Measurements from ENCODE around the gene KCNIP4. TPM values are rescaled to one million over a fixed set of nuclear protein-coding genes. Genes with fewer than 3 reads are reported as not detected.

Gene KCNIP4
- total and polyA plus RNA-seq, 2 of the 4 experiments (the other 2 are of a cell fraction) = not detected

- no peak overlapping the region for H3K4me2 ChIP-seq (ENCODE audit: low read depth, low read length)
- no peak overlapping the region for H3K18ac ChIP-seq (ENCODE audit: low read depth, low read length)
- dilution Hi-C loops (cut with HindIII; ENCODE audit: low sequenced_read_pairs, unreplicated experiment) = no loop called here
- TF ChIP-seq RCOR1 (IDR thresholded peaks at IDR 0.05; ENCODE audit: insufficient replicate concordance, low read length) (no peak), MAZ (IDR thresholded peaks at IDR 0.05; ENCODE audit: borderline replicate concordance, low read depth, low read length) (no peak), ELK1 (IDR thresholded peaks at IDR 0.05; ENCODE audit: borderline replicate concordance, low read depth, low read length) (no peak), NFE2L2 (IDR thresholded peaks at IDR 0.05; ENCODE audit: low read depth, low read length) (no peak), MXI1 (IDR thresholded peaks at IDR 0.05; ENCODE audit: borderline replicate concordance, low read depth, low read length) (no peak), CHD1 (IDR thresholded peaks at IDR 0.05; ENCODE audit: low read depth, low read length) (no peak), POLR2A (IDR thresholded peaks at IDR 0.05; ENCODE audit: low read depth, low read length) (no peak), CEBPB (IDR thresholded peaks at IDR 0.05; ENCODE audit: low read depth, low read length) (no peak), RAD21 (IDR thresholded peaks at IDR 0.05; ENCODE audit: low read length) (no peak), USF2 (IDR thresholded peaks at IDR 0.05; ENCODE audit: low read depth, low read length) (no peak), FOS (IDR thresholded peaks at IDR 0.05; ENCODE audit: low read depth, low read length) (no peak), BHLHE40 (IDR thresholded peaks at IDR 0.05; ENCODE audit: low read depth, low read length) (no peak), MAFK (IDR thresholded peaks at IDR 0.05; ENCODE audit: low read depth, low read length) (no peak), SMC3 (IDR thresholded peaks at IDR 0.05; ENCODE audit: low read depth, low read length) (no peak), RFX5 (IDR thresholded peaks at IDR 0.05; ENCODE audit: low read depth, low read length) (no peak), CTCF (conservative IDR thresholded peaks at IDR 0.05; ENCODE audit: low read depth, low read length) (no peak)
- no peaks in the 10 kb centered on the region for H3K27me3 ChIP-seq (ENCODE audit: control insufficient read depth, insufficient read depth, low read length)
- CTCF ChIA-PET = no interaction called here
- DNase-seq (no peak), ATAC-seq (ENCODE audit: low read depth) (no peak)
- H2BK5ac ChIP-seq (ENCODE audit: low read depth, low read length, poor library complexity, severe bottlenecking) = no peak overlapping the region
- H3K4me1 ChIP-seq (ENCODE audit: control insufficient read depth, insufficient read depth, low read length) = no peaks in the 10 kb centered on the region
- H3K79me1 ChIP-seq (ENCODE audit: low read depth in 1 of 2, low read length in 2 of 2) = no peaks in the 10 kb centered on the region
- intact Hi-C loops (cut with micrococcal nuclease) = no loop called here
- H3K4ac ChIP-seq (ENCODE audit: low read depth, low read length) = no peak overlapping the region
- no peak overlapping the region for H4K5ac ChIP-seq (ENCODE audit: low read depth, low read length)
- POLR2A ChIA-PET (ENCODE audit: unreplicated experiment) = no interaction called here
- H3K36me3 ChIP-seq (ENCODE audit: control insufficient read depth, insufficient read depth, low read length) = no peaks in the 10 kb centered on the region
- H2BK20ac ChIP-seq (ENCODE audit: low read depth, low read length) = no peak overlapping the region
- no peak overlapping the region for H3K14ac ChIP-seq (replicated peaks; ENCODE audit: low read depth, low read length)
- no peak overlapping the region for H2AK5ac ChIP-seq (ENCODE audit: low read depth, low read length)
- no peaks in the 10 kb centered on the region for H4K20me1 ChIP-seq (ENCODE audit: insufficient read depth, low read length)
- no peak overlapping the region for H2BK15ac ChIP-seq (ENCODE audit: low read depth, low read length)
- H3K9ac ChIP-seq (ENCODE audit: low read depth, low read length) = no peak overlapping the region
- no peak overlapping the region for H3K23ac ChIP-seq (ENCODE audit: low read depth, low read length)
- H3K9me3 ChIP-seq (ENCODE audit: control insufficient read depth, insufficient read depth, low read length) = no peaks in the 10 kb centered on the region
- no peak overlapping the region for H4K8ac ChIP-seq (ENCODE audit: low read depth in 2 of 2, low read length in 2 of 2)
- H2BK120ac ChIP-seq (ENCODE audit: low read depth, low read length) = no peak overlapping the region
- H4K91ac ChIP-seq (ENCODE audit: insufficient read depth, low read depth, low read length) = no peak overlapping the region
- no peak overlapping the region for H3K4me3 ChIP-seq (ENCODE audit: insufficient read depth, low read depth, low read length)
- H3K9me1 ChIP-seq (ENCODE audit: insufficient read depth, low read length) = no peaks in the 10 kb centered on the region
- no peak overlapping the region for H3K27ac ChIP-seq (ENCODE audit: insufficient read depth, low read length)
- no peak overlapping the region for H3K56ac ChIP-seq (ENCODE audit: extremely low read depth, insufficient read depth, low read length)
- no TSS peak for BruUV-seq (replicated peaks)
- in situ Hi-C loops (cut with MboI; ENCODE audit: low sequenced_read_pairs) = no loop called here
- H2AK9ac ChIP-seq (replicated peaks; ENCODE audit: low read depth, low read length, poor library complexity) = no peak overlapping the region
- H2AFZ ChIP-seq (replicated peaks; ENCODE audit: low read length, poor library complexity) = no peak overlapping the region
These were observed 1022.0 kb downstream of the KCNIP4 start for GRCh38 chr4:20926529-20926928.
